ENCODE data around the gene TBC1D23.
"Not testable (repeated sequence)": the region's sequence is repeated elsewhere in the genome, so short reads cannot be mapped to it uniquely, and the experiment has no call there.

DNA sequence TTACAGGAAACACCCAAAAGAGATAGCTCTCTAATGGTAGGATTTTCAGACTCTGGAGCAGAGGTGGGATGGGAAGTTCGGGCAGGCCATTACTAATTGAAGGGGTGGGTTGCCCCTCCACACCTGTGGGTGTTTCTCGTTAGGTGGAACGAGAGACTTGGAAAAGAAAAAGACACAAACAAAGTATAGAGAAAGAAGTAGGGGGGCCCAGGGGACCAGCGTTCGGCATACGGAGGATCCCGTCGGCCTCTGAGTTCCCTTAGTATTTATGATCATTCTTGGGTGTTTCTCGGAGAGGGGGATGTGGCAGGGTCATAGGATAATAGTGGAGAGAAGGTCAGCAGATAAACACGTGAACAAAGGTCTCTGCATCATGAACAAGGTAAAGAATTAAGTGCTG is 75.4 kb downstream of the TBC1D23 start:
- TF ChIP-seq, protein P1, sequence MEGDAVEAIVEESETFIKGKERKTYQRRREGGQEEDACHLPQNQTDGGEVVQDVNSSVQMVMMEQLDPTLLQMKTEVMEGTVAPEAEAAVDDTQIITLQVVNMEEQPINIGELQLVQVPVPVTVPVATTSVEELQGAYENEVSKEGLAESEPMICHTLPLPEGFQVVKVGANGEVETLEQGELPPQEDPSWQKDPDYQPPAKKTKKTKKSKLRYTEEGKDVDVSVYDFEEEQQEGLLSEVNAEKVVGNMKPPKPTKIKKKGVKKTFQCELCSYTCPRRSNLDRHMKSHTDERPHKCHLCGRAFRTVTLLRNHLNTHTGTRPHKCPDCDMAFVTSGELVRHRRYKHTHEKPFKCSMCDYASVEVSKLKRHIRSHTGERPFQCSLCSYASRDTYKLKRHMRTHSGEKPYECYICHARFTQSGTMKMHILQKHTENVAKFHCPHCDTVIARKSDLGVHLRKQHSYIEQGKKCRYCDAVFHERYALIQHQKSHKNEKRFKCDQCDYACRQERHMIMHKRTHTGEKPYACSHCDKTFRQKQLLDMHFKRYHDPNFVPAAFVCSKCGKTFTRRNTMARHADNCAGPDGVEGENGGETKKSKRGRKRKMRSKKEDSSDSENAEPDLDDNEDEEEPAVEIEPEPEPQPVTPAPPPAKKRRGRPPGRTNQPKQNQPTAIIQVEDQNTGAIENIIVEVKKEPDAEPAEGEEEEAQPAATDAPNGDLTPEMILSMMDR (IDR thresholded peaks at IDR 0.05; ENCODE audit: poor library complexity) = not testable (repeated sequence)
- TF ChIP-seq EZH2 (IDR thresholded peaks at IDR 0.05; ENCODE audit: borderline replicate concordance); EZH2phosphoT487 (IDR thresholded peaks at IDR 0.05; ENCODE audit: low read depth, severe bottlenecking, unreplicated experiment): not testable (repeated sequence)
